ENCODE data around the gene TMEM50A. TPM values are rescaled to one million over a fixed set of nuclear protein-coding genes. Genes with fewer than 3 reads are reported as not detected.
A peak's percentile ranks its signal among the peaks of the same experiment; 100 is the strongest.
"Not testable (repeated sequence)": the region's sequence is repeated elsewhere in the genome, so short reads cannot be mapped to it uniquely, and the experiment has no call there.

Gene TMEM50A
- total RNA-seq, 4 donors from 2014 or later = 81.1 to 130 (median 96.6) TPM

- no peak for ATAC-seq (ENCODE audit: low FRiP score)
- DNase-seq (ENCODE audit: low spot score) = no peak
- no peak for TF ChIP-seq CTCF (IDR thresholded peaks at IDR 0.05)
Observed at GRCh38 chr1:25361901-25362300, 23.8 kb downstream of the TMEM50A start.

- not testable (repeated sequence) for DNase-seq (ENCODE audit: low spot score); ATAC-seq (ENCODE audit: low FRiP score)
Observed at GRCh38 chr1:25362634-25363559, 24.8 kb downstream of the TMEM50A start.

- TF ChIP-seq CTCF (IDR thresholded peaks at IDR 0.05) = no peak
- no peak for ATAC-seq (ENCODE audit: low FRiP score)
- no peak for DNase-seq (ENCODE audit: low spot score)
Observed at GRCh38 chr1:25369241-25369640, 31.1 kb downstream of the TMEM50A start.

- not testable (repeated sequence) for DNase-seq (ENCODE audit: low spot score); ATAC-seq (ENCODE audit: low FRiP score)
Observed at GRCh38 chr1:25369691-25370271, 31.6 kb downstream of the TMEM50A start.

GRCh38 chr1:25371757-25372156 is 33.6 kb downstream of the TMEM50A start:
- DNase-seq (ENCODE audit: low spot score) = not testable (repeated sequence)
- peak; percentile 86 for ATAC-seq (ENCODE audit: low FRiP score)

GRCh38 chr1:25378367-25378766 is 40.2 kb downstream of the TMEM50A start:
- ATAC-seq (ENCODE audit: low FRiP score); DNase-seq (ENCODE audit: low spot score): not testable (repeated sequence)

- DNase-seq (ENCODE audit: low spot score); ATAC-seq (ENCODE audit: low FRiP score): not testable (repeated sequence)
Observed at GRCh38 chr1:25382543-25382942, 44.4 kb downstream of the TMEM50A start.

- not testable (repeated sequence) for ATAC-seq (ENCODE audit: low FRiP score); DNase-seq (ENCODE audit: low spot score)
Observed at GRCh38 chr1:25383090-25383489, 45.0 kb downstream of the TMEM50A start.

GRCh38 chr1:25383875-25384274 is 45.7 kb downstream of the TMEM50A start:
- ATAC-seq (ENCODE audit: low FRiP score); DNase-seq (ENCODE audit: low spot score): not testable (repeated sequence)

- DNase-seq (ENCODE audit: low spot score); ATAC-seq (ENCODE audit: low FRiP score): not testable (repeated sequence)
Observed at GRCh38 chr1:25387096-25387495, 49.0 kb downstream of the TMEM50A start.

GRCh38 chr1:25388691-25389090 is 50.6 kb downstream of the TMEM50A start:
- DNase-seq (ENCODE audit: low spot score); ATAC-seq (ENCODE audit: low FRiP score): not testable (repeated sequence)

GRCh38 chr1:25389721-25390120 is 51.6 kb downstream of the TMEM50A start:
- not testable (repeated sequence) for DNase-seq (ENCODE audit: low spot score); ATAC-seq (ENCODE audit: low FRiP score)

Data from omental fat pad (tissue), 4 donors.